SK-N-MC (cell line): ENCODE data around the gene CDH23.

Experiments
- DNase-seq: peaks from one replicate; pipeline ENCODE4 v3.0.0-alpha.2; 2011; ENCODE audit warnings: low read depth, low spot score
- H3K27ac ChIP-seq: fragments of 200-600 bp; sonication (generic); 2 replicates; pipeline ENCODE4 v1.5.1; 2016; ENCODE audit warnings: mixed run types
- H3K36me3 ChIP-seq: fragments of 200-600 bp; sonication (generic); 2 replicates; pipeline ENCODE4 v1.6.1; 2017; ENCODE audit warnings: antibody characterized with exemption, low read length, mixed read lengths; ENCODE audit not compliant: insufficient read depth
- H3K4me3 ChIP-seq: fragments of 200-600 bp; sonication (generic); 2 replicates; pipeline ENCODE4 v1.5.1; 2016
- H3K9ac ChIP-seq: fragments of 200-600 bp; sonication (generic); 2 replicates; pipeline ENCODE4 v1.8.0; 2017; ENCODE audit warnings: mixed run types, mixed read lengths; ENCODE audit not compliant: insufficient read length
- H3K9me3 ChIP-seq: fragments of 200-600 bp; sonication (generic); 2 replicates; pipeline ENCODE4 v1.6.1; 2017; ENCODE audit warnings: low read depth, mild to moderate bottlenecking, antibody characterized with exemption, low read length, moderate library complexity, mixed read lengths
- EZH2 ChIP-seq: fragments of 200-600 bp; sonication (generic); IDR thresholded peaks from one replicate; pipeline ENCODE4 v1.6.1; 2017; ENCODE audit warnings: antibody characterized with exemption
- FOXP2 ChIP-seq: optimal IDR thresholded peaks from 2 replicates; pipeline ENCODE3; 2011; ENCODE audit warnings: mild to moderate bottlenecking, moderate library complexity; ENCODE audit not compliant: insufficient read depth; ENCODE audit errors: extremely low read length, control extremely low read depth
- POLR2AphosphoS5 ChIP-seq: IDR thresholded peaks from 2 replicates; pipeline ENCODE4 v1.6.1; 2012; ENCODE audit warnings: mild to moderate bottlenecking, low read depth, low read length, borderline replicate concordance

The CDH23 gene

DNA sequence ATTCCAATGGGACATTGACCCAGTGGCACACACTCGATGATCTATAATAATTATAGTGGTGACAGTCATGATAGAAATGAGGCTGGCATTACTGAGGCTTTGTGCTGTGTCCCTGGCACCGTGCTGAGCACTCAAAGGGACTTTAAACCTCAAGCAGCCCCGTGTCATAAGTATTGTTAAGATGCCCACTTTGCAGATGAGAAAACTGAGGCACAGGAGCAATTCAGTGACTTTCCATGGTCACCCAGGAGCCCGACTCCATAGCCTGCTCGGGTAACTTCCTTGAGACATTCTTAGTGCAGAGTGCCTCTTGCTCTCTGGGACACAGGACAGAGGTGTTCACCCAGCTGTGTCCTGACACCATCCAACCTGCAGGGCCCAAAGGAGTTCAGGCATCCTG lies 170.3 kb downstream of the CDH23 start:
- TF ChIP-seq POLR2AphosphoS5 (no peak), FOXP2 (no peak), EZH2 (no peak)
- Histone ChIP-seq H3K27ac (no peak overlapping the region), H3K4me3 (no peak overlapping the region), H3K36me3 (no peaks in the 10 kb centered on the region), H3K9me3 (no peaks in the 10 kb centered on the region), H3K9ac (no peak overlapping the region)
- no peak for DNase-seq

DNA sequence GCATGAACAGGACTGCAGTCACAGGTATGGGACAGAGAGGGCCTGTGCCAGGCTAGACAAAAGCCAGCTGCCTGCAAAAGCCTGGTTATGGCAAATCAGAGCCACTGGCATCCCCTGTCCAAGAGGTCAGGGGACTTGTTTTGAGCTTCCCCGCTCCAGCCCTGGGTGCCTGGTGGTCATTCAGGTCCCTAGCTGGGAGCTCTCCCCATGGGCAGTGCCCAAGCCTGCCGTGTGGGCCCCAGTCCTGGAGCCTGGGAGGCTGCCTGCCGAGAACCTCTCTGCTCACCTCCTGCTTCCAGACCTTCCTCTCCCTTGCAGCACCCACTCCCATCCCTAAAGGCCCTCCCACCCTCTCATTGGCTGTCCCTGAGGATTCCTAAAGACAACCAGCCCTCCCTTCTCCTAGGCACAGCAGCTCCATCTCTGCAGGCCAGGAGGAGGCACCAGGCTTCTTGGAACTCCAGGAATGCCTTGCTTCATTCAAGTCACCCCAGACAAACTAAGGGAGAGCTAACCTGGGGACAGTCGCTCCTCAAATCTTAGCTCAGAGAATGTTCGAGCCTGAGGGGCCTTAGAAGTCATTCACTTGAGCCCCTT lies 172.3 kb downstream of the CDH23 start:
- DNase-seq: no peak
- Histone ChIP-seq H3K9me3 (no peaks in the 10 kb centered on the region), H3K4me3 (no peak overlapping the region), H3K27ac (no peak overlapping the region), H3K36me3 (no peaks in the 10 kb centered on the region), H3K9ac (no peak overlapping the region)
- TF ChIP-seq FOXP2 (no peak), EZH2 (no peak), POLR2AphosphoS5 (no peak)

DNA sequence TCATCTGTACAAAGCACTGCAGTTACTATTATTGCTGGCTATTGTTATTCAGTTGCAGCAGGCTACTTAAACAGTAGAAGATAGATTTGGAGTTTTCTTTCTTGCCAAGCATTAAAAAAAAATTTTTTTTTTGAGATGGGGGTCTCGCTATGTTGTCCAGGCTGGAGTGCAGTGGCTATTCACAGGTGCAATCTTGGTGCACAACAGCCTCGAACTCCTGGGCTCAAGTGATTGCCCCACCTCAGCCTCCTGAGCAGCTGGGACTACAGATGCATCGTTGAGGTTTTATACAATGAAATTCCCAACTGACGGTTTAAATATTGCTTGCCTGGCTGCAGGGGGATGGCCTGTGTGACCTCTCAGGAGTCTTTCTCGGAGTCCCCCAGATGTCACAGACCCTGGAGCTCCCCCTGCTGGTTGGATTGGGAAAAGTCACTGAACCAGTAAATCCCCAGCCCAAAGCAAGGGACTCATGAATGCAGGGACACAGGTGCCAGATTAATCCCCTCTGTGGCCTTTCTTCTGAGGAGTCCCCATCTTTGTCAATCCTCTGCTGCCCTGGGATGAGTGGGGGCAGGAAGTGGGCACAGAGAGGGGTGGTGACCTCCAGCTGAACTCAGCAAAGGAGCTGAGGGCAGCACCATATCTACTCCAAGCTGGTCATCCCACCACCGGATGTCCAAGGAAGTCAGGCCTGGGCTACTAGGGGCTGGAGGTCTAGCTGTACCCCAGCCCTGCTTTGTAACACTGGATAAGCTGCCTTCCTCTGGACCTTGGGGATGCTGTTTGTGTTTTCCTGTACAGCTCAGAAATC lies 173.3 kb downstream of the CDH23 start:
- H3K36me3 ChIP-seq: no peaks in the 10 kb centered on the region
- H3K27ac ChIP-seq: no peak overlapping the region
- H3K4me3 ChIP-seq: no peak overlapping the region
- no peaks in the 10 kb centered on the region for H3K9me3 ChIP-seq
- TF ChIP-seq POLR2AphosphoS5: no peak
- H3K9ac ChIP-seq: no peak overlapping the region
- no peak for DNase-seq

GRCh38 chr10:71571460-71572175 lies 174.9 kb downstream of the CDH23 start:
- DNase-seq: no peak
- H3K9me3 ChIP-seq: no peaks in the 10 kb centered on the region
- H3K4me3 ChIP-seq: no peak overlapping the region
- no peak for TF ChIP-seq EZH2
- TF ChIP-seq POLR2AphosphoS5: no peak
- no peak for TF ChIP-seq FOXP2
- no peak overlapping the region for H3K9ac ChIP-seq
- H3K27ac ChIP-seq: no peak overlapping the region
- no peaks in the 10 kb centered on the region for H3K36me3 ChIP-seq

GRCh38 chr10:71572962-71573361 lies 176.2 kb downstream of the CDH23 start:
- TF ChIP-seq POLR2AphosphoS5 (no peak), FOXP2 (no peak), EZH2 (no peak)
- Histone ChIP-seq H3K36me3 (no peaks in the 10 kb centered on the region), H3K9me3 (no peaks in the 10 kb centered on the region), H3K4me3 (no peak overlapping the region), H3K27ac (no peak overlapping the region), H3K9ac (no peak overlapping the region)
- no peak for DNase-seq

- Histone ChIP-seq H3K9ac (no peak overlapping the region), H3K27ac (no peak overlapping the region), H3K36me3 (no peaks in the 10 kb centered on the region), H3K9me3 (no peaks in the 10 kb centered on the region), H3K4me3 (no peak overlapping the region)
- no peak for DNase-seq
- TF ChIP-seq FOXP2 (no peak), POLR2AphosphoS5 (no peak), EZH2 (no peak)
Observed at GRCh38 chr10:71573562-71574518, 177.1 kb downstream of the CDH23 start.

- H3K4me3 ChIP-seq: no peak overlapping the region
- no peak for DNase-seq
- no peak overlapping the region for H3K9ac ChIP-seq
- H3K27ac ChIP-seq: no peak overlapping the region
- no peaks in the 10 kb centered on the region for H3K9me3 ChIP-seq
- H3K36me3 ChIP-seq: no peaks in the 10 kb centered on the region
- no peak for TF ChIP-seq FOXP2
- no peak for TF ChIP-seq POLR2AphosphoS5
- no peak for TF ChIP-seq EZH2
Observed at GRCh38 chr10:71575451-71575850, 178.7 kb downstream of the CDH23 start.
